Hepatocyte (in vitro differentiated cells): ENCODE measurements around the gene APOLD1.

Experiments
- EZH2 ChIP-seq: fragments of 200-600 bp; sonication (generic); IDR thresholded peaks from 2 replicates; pipeline ENCODE4 v1.6.1; 2016; ENCODE audit warnings: antibody characterized with exemption, mild to moderate bottlenecking, borderline replicate concordance
- TF ChIP-seq, protein P1 (sequence below): fragments of 200-600 bp; sonication (generic); IDR thresholded peaks from 2 replicates; pipeline ENCODE4 v1.5.1; 2016; ENCODE audit warnings: antibody characterized with exemption, mild to moderate bottlenecking; ENCODE audit not compliant: poor library complexity

DNA sequence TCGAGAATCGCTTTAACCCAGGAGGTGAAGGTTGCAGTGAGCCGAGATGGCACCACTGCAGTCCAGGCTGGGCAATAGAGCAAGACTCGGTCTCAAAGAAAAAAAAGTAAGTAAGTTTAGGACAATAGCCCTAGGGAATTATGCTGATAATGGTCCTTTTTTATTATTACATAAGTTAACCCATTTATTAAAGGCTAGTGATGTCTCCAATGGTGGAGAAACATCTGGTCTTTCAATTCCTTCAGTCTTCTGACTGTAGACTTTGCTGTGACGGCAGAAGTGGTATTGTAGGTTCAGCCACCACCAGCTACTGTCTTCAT is 55.1 kb downstream of the APOLD1 start:
- TF ChIP-seq, protein P1, sequence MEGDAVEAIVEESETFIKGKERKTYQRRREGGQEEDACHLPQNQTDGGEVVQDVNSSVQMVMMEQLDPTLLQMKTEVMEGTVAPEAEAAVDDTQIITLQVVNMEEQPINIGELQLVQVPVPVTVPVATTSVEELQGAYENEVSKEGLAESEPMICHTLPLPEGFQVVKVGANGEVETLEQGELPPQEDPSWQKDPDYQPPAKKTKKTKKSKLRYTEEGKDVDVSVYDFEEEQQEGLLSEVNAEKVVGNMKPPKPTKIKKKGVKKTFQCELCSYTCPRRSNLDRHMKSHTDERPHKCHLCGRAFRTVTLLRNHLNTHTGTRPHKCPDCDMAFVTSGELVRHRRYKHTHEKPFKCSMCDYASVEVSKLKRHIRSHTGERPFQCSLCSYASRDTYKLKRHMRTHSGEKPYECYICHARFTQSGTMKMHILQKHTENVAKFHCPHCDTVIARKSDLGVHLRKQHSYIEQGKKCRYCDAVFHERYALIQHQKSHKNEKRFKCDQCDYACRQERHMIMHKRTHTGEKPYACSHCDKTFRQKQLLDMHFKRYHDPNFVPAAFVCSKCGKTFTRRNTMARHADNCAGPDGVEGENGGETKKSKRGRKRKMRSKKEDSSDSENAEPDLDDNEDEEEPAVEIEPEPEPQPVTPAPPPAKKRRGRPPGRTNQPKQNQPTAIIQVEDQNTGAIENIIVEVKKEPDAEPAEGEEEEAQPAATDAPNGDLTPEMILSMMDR = no peak
- TF ChIP-seq EZH2 = no peak
